Activated T-helper 1 cell treated with anti-CD3 and anti-CD28 coated beads, Interleukin-12 subunit alpha, Interleukin-12 subunit beta, Interleukin-2, Interleukin-4 antibody, amounts not matched to agents 30 ng/mL and 10 ng/mL and 1 ng/mL, durations not matched to agents 14 hours and 24 hours and 36 hours (primary cell): ENCODE results near the gene ZEB1. TPM values are rescaled to one million over a fixed set of nuclear protein-coding genes. Genes with fewer than 3 reads are reported as not detected.
"Not testable (repeated sequence)": the region's sequence is repeated elsewhere in the genome, so short reads cannot be mapped to it uniquely, and the experiment has no call there.

Source experiments
- DNase-seq: peaks from one replicate; pipeline ENCODE4 v3.0.0; 2021; ENCODE audit warnings: low spot score
- H3K27ac Mint-ChIP-seq: one replicate; pipeline ENCODE4 v1.8.0; 2021; ENCODE audit warnings: mild to moderate bottlenecking, mixed read lengths
- H3K27me3 Mint-ChIP-seq: one replicate; pipeline ENCODE4 v1.8.0; 2022; ENCODE audit warnings: mild to moderate bottlenecking, moderate library complexity, mixed read lengths; ENCODE audit not compliant: insufficient read depth
- H3K36me3 Mint-ChIP-seq: one replicate; pipeline ENCODE4 v1.8.0; 2021; ENCODE audit warnings: low read depth, mixed read lengths
- H3K4me1 Mint-ChIP-seq: one replicate; pipeline ENCODE4 v1.8.0; 2021; ENCODE audit warnings: low read depth, mixed read lengths
- H3K4me3 Mint-ChIP-seq: one replicate; pipeline ENCODE4 v1.8.0; 2021; ENCODE audit warnings: mild to moderate bottlenecking, moderate library complexity, mixed read lengths
- H3K9me3 Mint-ChIP-seq: one replicate; pipeline ENCODE4 v1.8.0; 2021; ENCODE audit warnings: mixed read lengths
- intact Hi-C: fragments of 100-400 bp; cut with micrococcal nuclease; formaldehyde crosslinking; loops from one replicate; pipeline ENCODE4 v1.15.1; 2024
- total RNA-seq: library from RNA; stranded (reverse); gene quantifications from 2 replicates; pipeline ENCODE4 v1.2.3, GENCODE V29; 2022

ZEB1 gene
- total RNA-seq, 1 donor from 2014 or later: 79.8 TPM

DNA sequence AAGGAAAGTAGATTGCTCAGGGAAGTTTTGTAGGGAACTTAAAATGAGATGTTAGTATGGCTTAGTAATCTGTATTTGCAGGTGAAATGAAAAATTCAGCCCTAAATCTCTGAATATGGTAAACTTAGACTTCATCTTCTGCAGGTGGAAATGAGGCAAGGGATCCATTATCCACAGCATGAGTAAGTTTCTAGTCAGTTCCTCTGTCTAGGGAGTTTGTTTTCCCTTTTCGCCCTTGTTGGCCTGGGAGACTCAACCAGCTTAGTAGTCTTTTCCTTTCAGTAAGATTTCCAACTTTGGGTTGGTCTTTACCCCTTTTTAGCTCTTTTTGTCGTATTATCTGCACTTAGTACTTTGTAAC lies 65.6 kb downstream of the ZEB1 start:
- Mint-ChIP-seq H3K9me3 (no peaks in the 10 kb centered on the region), H3K36me3 (peaks cover 14% of the 10 kb centered on the region), H3K27me3 (no peaks in the 10 kb centered on the region), H3K4me1 (peaks cover 9% of the 10 kb centered on the region), H3K4me3 (no peak overlapping the region), H3K27ac (no peak overlapping the region)
- no peak for DNase-seq
- intact Hi-C loops: no loop called here

DNA sequence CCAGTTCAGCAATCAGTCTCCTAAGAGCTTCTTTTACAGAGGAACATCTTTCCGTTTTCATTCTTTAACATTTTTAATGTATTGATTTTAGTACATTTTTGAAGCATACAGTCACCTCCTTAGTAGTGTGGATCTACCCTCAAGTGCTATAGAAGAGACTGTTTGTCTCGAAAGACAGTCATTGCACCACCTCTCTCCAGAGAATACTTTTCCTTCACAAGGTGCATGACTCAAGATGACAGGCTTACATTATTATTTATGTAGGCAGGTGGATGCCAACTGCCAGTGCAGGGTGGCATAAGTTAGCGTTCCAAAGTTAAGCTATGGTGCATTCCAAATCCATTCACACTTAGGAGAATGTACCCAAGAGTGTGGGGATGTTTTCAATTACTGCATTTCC lies 71.8 kb downstream of the ZEB1 start:
- H3K4me1 Mint-ChIP-seq: peaks cover 17% of the 10 kb centered on the region
- no peaks in the 10 kb centered on the region for H3K27me3 Mint-ChIP-seq
- no peak overlapping the region for H3K4me3 Mint-ChIP-seq
- intact Hi-C loops: no loop called here
- no peaks in the 10 kb centered on the region for H3K9me3 Mint-ChIP-seq
- H3K27ac Mint-ChIP-seq: no peak overlapping the region
- no peak for DNase-seq
- peaks cover 22% of the 10 kb centered on the region for H3K36me3 Mint-ChIP-seq

DNA sequence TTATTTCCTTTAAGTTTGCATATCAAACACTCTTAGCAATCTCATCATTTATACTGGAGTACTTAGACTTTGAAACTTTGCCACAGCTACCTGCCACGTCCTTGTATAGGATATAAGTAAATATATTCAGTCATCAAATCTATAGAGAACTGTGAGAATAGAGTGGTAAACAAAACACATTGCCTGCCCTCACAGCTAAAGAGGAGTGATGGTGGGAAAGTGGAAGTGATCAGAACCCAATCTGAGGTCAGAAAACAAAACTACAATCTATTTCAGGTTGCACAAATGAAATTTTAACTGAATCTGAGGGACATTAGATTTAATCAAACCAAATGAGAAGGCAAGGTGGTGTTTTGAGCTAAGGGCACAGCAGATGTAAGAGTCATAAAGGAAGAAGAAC lies 74.8 kb downstream of the ZEB1 start:
- Mint-ChIP-seq H3K9me3 (no peaks in the 10 kb centered on the region), H3K4me3 (no peak overlapping the region), H3K27ac (no peak overlapping the region), H3K4me1 (peaks cover 17% of the 10 kb centered on the region), H3K36me3 (peaks cover 21% of the 10 kb centered on the region), H3K27me3 (no peaks in the 10 kb centered on the region)
- intact Hi-C loops: no loop called here
- DNase-seq: no peak

DNA sequence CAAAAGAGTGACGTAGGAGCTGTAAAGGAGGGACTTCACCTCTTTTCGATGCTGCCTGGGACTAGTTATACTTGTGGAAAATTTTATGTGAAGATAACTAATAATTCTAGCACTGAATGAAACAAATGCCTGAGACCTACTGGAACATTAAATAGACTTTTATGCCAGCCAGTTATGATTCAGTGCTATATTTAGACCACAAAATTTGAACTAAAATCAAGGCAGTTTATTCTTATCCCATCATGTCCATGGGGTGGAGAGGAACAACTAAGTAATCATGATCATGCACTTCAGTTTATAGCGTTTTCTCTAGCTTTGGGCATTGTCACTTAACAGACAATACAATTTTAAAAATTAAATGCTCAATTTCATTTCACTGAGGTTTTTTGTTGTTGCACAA lies 76.7 kb downstream of the ZEB1 start:
- Mint-ChIP-seq H3K27ac (no peak overlapping the region), H3K36me3 (peaks cover 19% of the 10 kb centered on the region), H3K27me3 (no peaks in the 10 kb centered on the region), H3K4me3 (no peak overlapping the region), H3K4me1 (peaks cover 28% of the 10 kb centered on the region), H3K9me3 (no peaks in the 10 kb centered on the region)
- DNase-seq: no peak
- intact Hi-C loops: no loop called here

DNA sequence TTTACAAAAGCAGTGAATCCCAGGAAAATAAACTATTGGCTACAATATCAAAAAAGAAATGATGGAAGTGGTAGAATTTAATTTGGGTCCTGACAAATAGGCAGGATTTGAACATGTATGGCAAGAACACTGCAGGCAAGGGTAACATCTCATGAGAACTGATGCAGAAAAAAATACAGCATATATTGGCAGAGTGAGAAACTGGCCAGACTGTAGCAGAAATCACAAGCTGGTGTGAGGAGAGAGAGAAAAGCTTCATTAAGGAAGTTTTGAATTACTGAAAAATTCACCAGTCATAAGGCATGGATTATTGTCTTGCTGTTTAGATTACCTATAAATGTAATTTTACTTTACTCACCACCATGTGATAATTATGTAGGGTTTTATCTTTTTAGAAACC lies 77.4 kb downstream of the ZEB1 start:
- peaks cover 29% of the 10 kb centered on the region for H3K4me1 Mint-ChIP-seq
- no peak overlapping the region for H3K27ac Mint-ChIP-seq
- intact Hi-C loops: no loop called here
- no peaks in the 10 kb centered on the region for H3K9me3 Mint-ChIP-seq
- no peaks in the 10 kb centered on the region for H3K27me3 Mint-ChIP-seq
- no peak for DNase-seq
- H3K36me3 Mint-ChIP-seq: peaks cover 15% of the 10 kb centered on the region
- H3K4me3 Mint-ChIP-seq: no peak overlapping the region

DNA sequence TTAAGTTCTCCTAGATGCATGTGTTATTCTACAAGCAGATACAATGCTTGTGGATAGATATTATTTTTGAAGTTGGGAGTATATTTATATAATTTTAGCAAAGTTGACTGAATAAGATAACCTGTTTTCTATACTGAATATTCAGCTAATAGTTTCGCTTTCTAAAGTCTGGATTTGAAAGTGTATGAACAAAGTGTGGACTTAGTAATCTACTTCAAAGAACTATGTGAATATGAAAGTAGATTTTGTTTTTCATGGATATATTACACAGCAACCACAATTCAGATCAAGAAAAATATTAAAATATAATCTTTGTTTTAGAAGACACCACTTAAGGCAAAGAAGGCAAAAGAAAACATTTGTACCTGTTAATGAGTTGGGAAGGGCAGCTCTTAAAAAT lies 78.8 kb downstream of the ZEB1 start:
- Mint-ChIP-seq H3K4me1 (peaks cover 40% of the 10 kb centered on the region), H3K4me3 (no peak overlapping the region), H3K27me3 (no peaks in the 10 kb centered on the region), H3K9me3 (no peaks in the 10 kb centered on the region), H3K27ac (no peak overlapping the region), H3K36me3 (peaks cover 18% of the 10 kb centered on the region)
- intact Hi-C loops: no loop called here
- no peak for DNase-seq

DNA sequence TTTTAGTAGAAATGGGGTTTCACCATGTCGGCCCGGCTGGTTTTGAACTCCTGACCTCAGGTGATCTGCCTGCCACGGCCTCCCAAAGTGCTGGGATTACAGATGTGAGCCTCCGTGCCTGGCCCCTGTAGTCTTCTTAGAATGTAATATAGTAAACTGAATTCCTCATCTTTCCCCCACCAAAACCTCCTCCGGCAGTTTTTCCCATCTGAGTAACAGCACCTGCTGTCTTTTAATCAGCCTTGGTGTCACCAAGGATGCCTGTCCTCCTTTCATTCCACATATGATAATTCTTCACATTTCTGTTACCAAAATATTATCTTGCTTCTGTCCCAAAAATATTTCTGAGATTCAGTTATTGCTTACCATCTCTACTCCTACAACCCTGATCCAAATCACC lies 80.2 kb downstream of the ZEB1 start:
- H3K36me3 Mint-ChIP-seq: peaks cover 16% of the 10 kb centered on the region
- peaks cover 35% of the 10 kb centered on the region for H3K4me1 Mint-ChIP-seq
- no peak for DNase-seq
- H3K4me3 Mint-ChIP-seq: no peak overlapping the region
- H3K9me3 Mint-ChIP-seq: no peaks in the 10 kb centered on the region
- intact Hi-C loops: no loop called here
- no peaks in the 10 kb centered on the region for H3K27me3 Mint-ChIP-seq
- H3K27ac Mint-ChIP-seq: no peak overlapping the region

DNA sequence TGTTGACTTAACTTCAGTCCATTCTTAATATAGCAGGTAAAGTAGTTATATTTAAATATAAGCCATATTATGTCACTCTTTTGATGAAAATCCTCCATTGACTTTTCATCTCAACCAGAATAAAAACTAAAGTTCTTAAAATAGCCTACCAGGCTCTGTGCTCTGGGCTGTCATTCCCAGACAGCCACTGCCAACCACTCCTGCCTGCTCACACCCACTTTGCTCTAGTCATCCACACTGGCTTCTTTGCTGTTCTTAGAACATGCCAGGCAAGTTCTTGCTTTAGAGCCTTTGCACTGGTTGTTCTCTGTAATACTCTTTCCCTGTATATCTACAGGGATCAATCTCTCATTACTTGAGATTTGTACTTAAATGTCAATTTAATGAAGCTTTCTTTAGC lies 80.6 kb downstream of the ZEB1 start:
- peaks cover 36% of the 10 kb centered on the region for H3K4me1 Mint-ChIP-seq
- H3K9me3 Mint-ChIP-seq: no peaks in the 10 kb centered on the region
- H3K4me3 Mint-ChIP-seq: no peak overlapping the region
- H3K36me3 Mint-ChIP-seq: peaks cover 18% of the 10 kb centered on the region
- intact Hi-C loops: no loop called here
- H3K27me3 Mint-ChIP-seq: no peaks in the 10 kb centered on the region
- no peak for DNase-seq
- H3K27ac Mint-ChIP-seq: no peak overlapping the region

DNA sequence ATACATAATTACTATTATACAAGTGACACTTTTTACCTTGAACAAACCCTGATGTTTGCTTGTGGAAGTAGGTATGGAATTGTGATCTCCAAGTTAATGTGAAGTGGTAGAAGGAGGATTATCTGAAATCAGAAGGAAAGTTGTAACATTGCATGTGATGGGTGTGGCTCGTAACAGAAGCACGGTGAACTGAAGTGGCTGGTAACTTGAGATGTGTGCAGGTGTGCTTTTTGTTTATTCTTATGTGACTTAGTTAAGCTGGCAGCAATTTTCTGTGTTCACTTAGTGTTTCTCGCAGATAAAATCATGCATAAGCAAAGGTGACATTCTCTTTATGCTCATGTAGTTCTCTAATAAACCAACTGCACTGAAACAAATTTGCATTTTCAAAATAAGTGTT lies 82.3 kb downstream of the ZEB1 start:
- no peak for DNase-seq
- H3K27ac Mint-ChIP-seq: no peak overlapping the region
- H3K9me3 Mint-ChIP-seq: peaks cover 2% of the 10 kb centered on the region
- no peak overlapping the region for H3K4me3 Mint-ChIP-seq
- intact Hi-C loops: no loop called here
- H3K36me3 Mint-ChIP-seq: peaks cover 24% of the 10 kb centered on the region
- no peaks in the 10 kb centered on the region for H3K27me3 Mint-ChIP-seq
- H3K4me1 Mint-ChIP-seq: peaks cover 33% of the 10 kb centered on the region

DNA sequence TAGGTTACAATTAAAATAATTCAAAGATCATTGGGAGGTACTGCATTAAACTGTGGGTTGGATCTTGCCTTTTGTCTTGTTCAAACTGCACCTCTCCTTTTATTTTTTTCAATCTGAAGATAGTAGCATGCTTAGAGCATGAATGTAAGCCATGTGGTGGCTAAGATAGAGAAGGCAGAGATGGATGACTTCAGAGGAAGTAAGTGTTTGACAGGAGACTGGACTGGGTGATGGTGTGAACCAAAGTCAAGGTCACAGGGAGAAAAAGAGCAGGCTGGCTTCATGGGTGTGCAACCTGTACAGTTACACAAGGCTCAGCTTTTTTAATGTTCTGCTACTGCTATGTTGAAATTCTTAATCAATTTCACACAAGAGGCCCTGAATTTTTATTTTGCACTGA lies 85.6 kb downstream of the ZEB1 start:
- Mint-ChIP-seq H3K9me3 (peaks cover 9% of the 10 kb centered on the region), H3K4me1 (peaks cover 28% of the 10 kb centered on the region), H3K27me3 (no peaks in the 10 kb centered on the region), H3K27ac (no peak overlapping the region), H3K36me3 (peaks cover 24% of the 10 kb centered on the region), H3K4me3 (no peak overlapping the region)
- no peak for DNase-seq
- intact Hi-C loops: no loop called here

DNA sequence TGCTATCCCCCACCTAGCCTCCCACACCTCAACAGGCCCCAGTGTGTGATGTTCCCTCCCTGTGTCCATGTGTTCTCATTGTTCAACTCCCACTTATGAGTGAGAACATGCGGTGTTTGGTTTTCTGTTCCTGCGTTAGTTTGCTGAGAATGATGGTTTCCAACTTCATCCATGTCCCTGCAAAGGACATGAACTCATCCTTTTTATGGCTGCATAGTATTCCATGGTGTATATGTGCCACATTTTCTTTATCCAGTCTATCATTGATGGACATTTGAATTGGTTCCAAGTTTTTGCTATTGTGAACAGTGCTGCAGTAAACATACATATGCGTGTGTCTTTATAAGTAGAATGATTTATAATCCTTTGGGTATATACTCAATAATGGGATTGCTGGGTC lies 86.8 kb downstream of the ZEB1 start:
- Mint-ChIP-seq H3K9me3 (peaks cover 19% of the 10 kb centered on the region), H3K4me1 (peaks cover 23% of the 10 kb centered on the region), H3K36me3 (peaks cover 28% of the 10 kb centered on the region)
- H3K4me3 Mint-ChIP-seq, H3K27me3 Mint-ChIP-seq, intact Hi-C loops, DNase-seq, H3K27ac Mint-ChIP-seq: not testable (repeated sequence)

DNA sequence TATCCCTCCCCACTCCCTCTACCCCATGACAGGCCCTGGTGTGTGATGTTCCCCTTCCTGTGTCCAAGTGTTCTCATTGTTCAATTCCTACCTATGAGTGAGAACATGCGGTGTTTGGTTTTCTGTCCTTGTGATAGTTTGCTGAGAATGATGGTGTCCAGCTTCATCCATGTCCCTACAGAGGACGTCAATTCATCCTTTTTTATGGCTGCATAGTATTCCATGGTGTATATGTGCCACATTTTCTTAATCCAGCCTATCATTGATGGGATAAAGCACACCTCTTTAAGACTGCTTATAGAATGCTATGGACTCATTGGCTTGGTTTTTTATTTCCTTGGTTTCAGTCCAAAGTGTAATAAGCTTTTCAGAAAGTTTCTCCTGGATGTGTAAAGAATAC lies 93.4 kb downstream of the ZEB1 start:
- H3K9me3 Mint-ChIP-seq: peaks cover 20% of the 10 kb centered on the region
- intact Hi-C loops, H3K27ac Mint-ChIP-seq: not testable (repeated sequence)

DNA sequence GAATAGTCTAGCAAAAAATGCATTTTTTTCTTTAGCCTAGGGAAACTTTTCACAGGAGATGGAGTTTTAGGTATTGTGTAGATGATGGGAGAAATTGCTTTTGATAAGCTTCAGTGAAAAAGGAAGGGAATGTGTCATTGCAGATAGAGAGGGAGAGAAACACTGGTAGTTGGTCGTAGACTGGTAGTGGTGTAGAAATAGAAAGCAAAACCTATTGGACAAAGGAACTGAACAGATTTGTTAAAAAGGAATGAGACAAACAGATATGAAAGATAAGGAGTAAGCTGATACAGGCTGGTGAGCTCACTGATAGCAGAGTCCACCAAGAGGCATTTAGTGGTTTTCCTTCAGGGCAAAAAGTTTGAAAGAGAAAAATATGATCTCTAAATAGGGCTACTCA lies 94.3 kb downstream of the ZEB1 start:
- intact Hi-C loops: no loop called here
- H3K4me3 Mint-ChIP-seq: no peak overlapping the region
- H3K27me3 Mint-ChIP-seq: no peaks in the 10 kb centered on the region
- peaks cover 20% of the 10 kb centered on the region for H3K9me3 Mint-ChIP-seq
- H3K4me1 Mint-ChIP-seq: peaks cover 6% of the 10 kb centered on the region
- peaks cover 19% of the 10 kb centered on the region for H3K36me3 Mint-ChIP-seq
- H3K27ac Mint-ChIP-seq: no peak overlapping the region
- no peak for DNase-seq

More for the DNA sequence above, 93.4 kb downstream of the ZEB1 start:
- not testable (repeated sequence) for DNase-seq, H3K4me3 Mint-ChIP-seq, H3K27me3 Mint-ChIP-seq, H3K4me1 Mint-ChIP-seq
- H3K36me3 Mint-ChIP-seq: peaks cover 17% of the 10 kb centered on the region

DNA sequence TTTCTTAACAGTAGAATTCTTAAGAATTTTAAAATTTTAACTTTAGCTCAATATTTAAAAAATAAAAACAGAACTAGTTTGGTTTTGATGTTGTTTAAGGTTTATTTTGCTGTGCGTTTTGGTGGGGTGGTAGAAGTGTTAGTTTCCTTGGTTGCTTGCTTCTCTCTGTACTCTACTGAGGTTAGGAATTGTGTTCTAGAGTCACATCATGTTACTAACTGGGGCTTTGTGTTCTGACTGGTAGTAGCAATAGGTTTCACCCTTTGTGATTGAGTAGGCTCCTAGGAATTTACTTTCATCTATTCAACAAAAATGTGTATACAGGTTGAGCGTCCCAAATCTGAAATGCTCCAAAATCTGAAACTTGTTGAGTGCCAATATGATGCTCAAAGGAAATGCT lies 99.5 kb downstream of the ZEB1 start:
- Mint-ChIP-seq H3K4me1 (peaks cover 11% of the 10 kb centered on the region), H3K27ac (no peak overlapping the region), H3K4me3 (no peak overlapping the region), H3K36me3 (peaks cover 12% of the 10 kb centered on the region), H3K27me3 (no peaks in the 10 kb centered on the region), H3K9me3 (no peaks in the 10 kb centered on the region)
- no peak for DNase-seq
- intact Hi-C loops: no loop called here
